H1 (cell line): ENCODE data around the gene NUCB1.
"Not testable (repeated sequence)": the region's sequence is repeated elsewhere in the genome, so short reads cannot be mapped to it uniquely, and the experiment has no call there.

Source experiments
- CBX5 ChIP-seq: fragments of 300-800, 300-1000 bp; sonication (generic); IDR thresholded peaks from 2 replicates; pipeline ENCODE4 v1.7.1; 2016; ENCODE audit warnings: antibody characterized with exemption, low read length, low read depth
- CHD1 ChIP-seq: IDR thresholded peaks from 2 replicates; pipeline ENCODE4 v1.6.1; 2012; ENCODE audit warnings: low read depth, low read length, improper control_type of control experiment
- CREB1 ChIP-seq: IDR thresholded peaks from 2 replicates; pipeline ENCODE4 v1.6.1; 2012; ENCODE audit warnings: inconsistent platforms
- EP300 ChIP-seq, 2 experiments: IDR thresholded peaks; 1 replicate in 1 of 2; 2 replicates in 1 of 2; pipeline ENCODE4 v1.6.1; 2011 to 2012; ENCODE audit warnings: low read depth in 2 of 2, low read length in 2 of 2, mild to moderate bottlenecking in 2 of 2, borderline replicate concordance in 1 of 2, inconsistent platforms in 1 of 2, moderate library complexity in 1 of 2
- EZH2 ChIP-seq: fragments of 200-600 bp; sonication (generic); IDR thresholded peaks from 2 replicates; pipeline ENCODE4 v1.7.1; 2012; ENCODE audit warnings: low read depth, mild to moderate bottlenecking, moderate library complexity, low read length, inconsistent platforms; ENCODE audit not compliant: severe bottlenecking
- FOSL1 ChIP-seq: IDR thresholded peaks from 2 replicates; pipeline ENCODE4 v1.6.1; 2011; ENCODE audit warnings: mild to moderate bottlenecking, low read depth, low read length, moderate library complexity; ENCODE audit not compliant: insufficient read depth
- JUN ChIP-seq: IDR thresholded peaks from 2 replicates; pipeline ENCODE4 v1.6.1; 2011; ENCODE audit warnings: low read depth, mild to moderate bottlenecking, improper control_type of control experiment, low read length
- KDM1A ChIP-seq: fragments of 200-600, 300-600 bp; sonication (generic); IDR thresholded peaks from 2 replicates; pipeline ENCODE4 v1.7.1; 2016; ENCODE audit warnings: mild to moderate bottlenecking, low read length, borderline replicate concordance
- POLR2A ChIP-seq, 2 experiments: IDR thresholded peaks; 1 replicate in 1 of 2; 2 replicates in 1 of 2; pipeline ENCODE4 v1.6.1; 2011; ENCODE audit warnings: low read depth in 2 of 2, low read length in 2 of 2, mild to moderate bottlenecking in 2 of 2; ENCODE audit errors: control extremely low read depth in 1 of 2
- RFX5 ChIP-seq: IDR thresholded peaks from 2 replicates; pipeline ENCODE4 v1.6.1; 2011; ENCODE audit warnings: low read depth, low read length, improper control_type of control experiment, borderline replicate concordance
- SP1 ChIP-seq: IDR thresholded peaks from 2 replicates; pipeline ENCODE4 v1.6.1; 2011; ENCODE audit warnings: low read depth, low read length
- TAF1 ChIP-seq: IDR thresholded peaks from 2 replicates; pipeline ENCODE4 v1.6.1; 2011; ENCODE audit warnings: mild to moderate bottlenecking, low read depth, low read length
- TBP ChIP-seq: IDR thresholded peaks from 2 replicates; pipeline ENCODE4 v1.6.1; 2011; ENCODE audit warnings: low read depth, low read length, improper control_type of control experiment
- TF ChIP-seq, protein P1 (sequence below), 3 experiments: IDR thresholded peaks; 1 replicate in 2 of 3; 2 replicates in 1 of 3; pipeline versions ENCODE4 v1.5.1 to v1.6.1; 2011; ENCODE audit warnings: low read length in 3 of 3, mild to moderate bottlenecking in 3 of 3, inconsistent platforms in 2 of 3, low read depth in 1 of 3, moderate library complexity in 1 of 3; ENCODE audit not compliant: insufficient read depth in 1 of 3; ENCODE audit errors: control extremely low read depth in 1 of 3

DNA sequence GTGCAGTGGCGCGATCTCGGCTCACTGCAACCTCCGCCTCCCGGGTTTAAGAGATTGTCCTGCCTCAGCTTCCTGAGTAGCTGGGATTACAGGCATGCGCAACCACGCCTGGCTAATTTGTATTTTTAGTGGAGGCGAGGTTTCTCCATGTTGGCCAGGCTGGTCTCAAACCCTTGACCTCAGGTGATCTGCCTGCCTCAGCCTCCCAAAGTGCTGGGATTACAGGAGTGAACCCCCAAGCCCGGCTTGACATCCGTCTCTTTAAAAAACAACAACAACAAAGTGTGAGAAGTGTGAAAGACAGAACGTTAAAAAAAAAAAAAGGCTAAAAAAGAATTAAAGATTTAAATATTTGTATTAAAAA, 744 bp upstream of the NUCB1 start:
- TF ChIP-seq, protein P1, sequence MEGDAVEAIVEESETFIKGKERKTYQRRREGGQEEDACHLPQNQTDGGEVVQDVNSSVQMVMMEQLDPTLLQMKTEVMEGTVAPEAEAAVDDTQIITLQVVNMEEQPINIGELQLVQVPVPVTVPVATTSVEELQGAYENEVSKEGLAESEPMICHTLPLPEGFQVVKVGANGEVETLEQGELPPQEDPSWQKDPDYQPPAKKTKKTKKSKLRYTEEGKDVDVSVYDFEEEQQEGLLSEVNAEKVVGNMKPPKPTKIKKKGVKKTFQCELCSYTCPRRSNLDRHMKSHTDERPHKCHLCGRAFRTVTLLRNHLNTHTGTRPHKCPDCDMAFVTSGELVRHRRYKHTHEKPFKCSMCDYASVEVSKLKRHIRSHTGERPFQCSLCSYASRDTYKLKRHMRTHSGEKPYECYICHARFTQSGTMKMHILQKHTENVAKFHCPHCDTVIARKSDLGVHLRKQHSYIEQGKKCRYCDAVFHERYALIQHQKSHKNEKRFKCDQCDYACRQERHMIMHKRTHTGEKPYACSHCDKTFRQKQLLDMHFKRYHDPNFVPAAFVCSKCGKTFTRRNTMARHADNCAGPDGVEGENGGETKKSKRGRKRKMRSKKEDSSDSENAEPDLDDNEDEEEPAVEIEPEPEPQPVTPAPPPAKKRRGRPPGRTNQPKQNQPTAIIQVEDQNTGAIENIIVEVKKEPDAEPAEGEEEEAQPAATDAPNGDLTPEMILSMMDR (IDR thresholded peaks at IDR 0.05; ENCODE audit: control extremely low read depth in 1 of 3, insufficient read depth in 1 of 3, low read depth in 1 of 3, low read length in 3 of 3) = not testable (repeated sequence)
- not testable (repeated sequence) for TF ChIP-seq CBX5; SP1; EZH2; TAF1; RFX5; JUN; POLR2A (IDR thresholded peaks at IDR 0.05; ENCODE audit: control extremely low read depth in 1 of 2, low read depth in 2 of 2, low read length in 2 of 2); FOSL1; TBP; CREB1; EP300 (IDR thresholded peaks at IDR 0.05; ENCODE audit: borderline replicate concordance in 1 of 2, low read depth in 2 of 2, low read length in 2 of 2); KDM1A; CHD1
